H9 (cell line): ENCODE results near the gene BPTF. TPM values are rescaled to one million over a fixed set of nuclear protein-coding genes. Genes with fewer than 3 reads are reported as not detected.
A peak's percentile ranks its signal among the peaks of the same experiment; 100 is the strongest.

ENCODE experiments used
- DNase-seq: peaks from one replicate; pipeline ENCODE4 v3.0.0-alpha.2; 2017
- H2AFZ ChIP-seq: one replicate; pipeline ENCODE4 v1.6.1; 2013; ENCODE audit warnings: mild to moderate bottlenecking, low read length, control low read depth, moderate library complexity
- H2AK5ac ChIP-seq: 2 replicates; pipeline ENCODE4 v1.6.1; 2013; ENCODE audit warnings: low read length, control low read depth, mixed read lengths; ENCODE audit not compliant: insufficient read length
- H2BK120ac ChIP-seq: one replicate; pipeline ENCODE4 v1.6.1; 2013; ENCODE audit warnings: low read depth, mild to moderate bottlenecking, low read length, control low read depth, inconsistent platforms; ENCODE audit not compliant: poor library complexity, severe bottlenecking
- H2BK12ac ChIP-seq: 2 replicates; pipeline ENCODE4 v1.6.1; 2013; ENCODE audit warnings: low read length, control low read depth, mixed read lengths, low read depth; ENCODE audit not compliant: insufficient read length
- H2BK15ac ChIP-seq: 2 replicates; pipeline ENCODE4 v1.6.1; 2013; ENCODE audit warnings: low read depth, low read length, control low read depth
- H2BK20ac ChIP-seq: one replicate; pipeline ENCODE4 v1.6.1; 2013; ENCODE audit warnings: low read depth, mild to moderate bottlenecking, low read length, control low read depth, inconsistent platforms; ENCODE audit not compliant: poor library complexity, severe bottlenecking
- H2BK5ac ChIP-seq: 2 replicates; pipeline ENCODE4 v1.6.1; 2013; ENCODE audit warnings: low read length, control low read depth, mixed read lengths; ENCODE audit not compliant: insufficient read length
- H3K14ac ChIP-seq: 2 replicates; pipeline ENCODE4 v1.6.1; 2013; ENCODE audit warnings: low read length, control low read depth; ENCODE audit not compliant: insufficient read depth
- H3K18ac ChIP-seq: 2 replicates; pipeline ENCODE4 v1.6.1; 2013; ENCODE audit warnings: low read depth, mild to moderate bottlenecking, mixed read lengths, low read length, control low read depth; ENCODE audit not compliant: insufficient read length
- H3K23ac ChIP-seq: 2 replicates; pipeline ENCODE4 v1.6.1; 2013; ENCODE audit warnings: low read length, control low read depth, mixed read lengths, low read depth; ENCODE audit not compliant: insufficient read length
- H3K23me2 ChIP-seq: 2 replicates; pipeline ENCODE4 v1.6.1; 2013; ENCODE audit warnings: low read depth, mild to moderate bottlenecking, mixed read lengths, low read length, control low read depth; ENCODE audit not compliant: insufficient read length, poor library complexity, severe bottlenecking
- H3K27ac ChIP-seq: 2 replicates; pipeline ENCODE4 v1.5.1; 2013; ENCODE audit warnings: low read length, control low read depth, mixed read lengths, low read depth; ENCODE audit not compliant: insufficient read length
- H3K27me3 ChIP-seq: 2 replicates; pipeline ENCODE4 v1.6.1; 2013; ENCODE audit warnings: low read length, control low read depth, inconsistent platforms; ENCODE audit not compliant: insufficient read depth
- H3K4ac ChIP-seq: 2 replicates; pipeline ENCODE4 v1.6.1; 2013; ENCODE audit warnings: low read depth, mild to moderate bottlenecking, control low read depth, inconsistent platforms, low read length, moderate library complexity
- H3K4me1 ChIP-seq: 2 replicates; pipeline ENCODE4 v1.6.1; 2013; ENCODE audit warnings: low read length, control low read depth, inconsistent platforms; ENCODE audit not compliant: insufficient read depth
- H3K4me2 ChIP-seq: 2 replicates; pipeline ENCODE4 v1.6.1; 2013; ENCODE audit warnings: low read length, control low read depth, mixed read lengths; ENCODE audit not compliant: insufficient read length, insufficient read depth
- H3K56ac ChIP-seq: 2 replicates; pipeline ENCODE4 v1.6.1; 2013; ENCODE audit warnings: low read depth, mild to moderate bottlenecking, mixed read lengths, low read length, control low read depth; ENCODE audit not compliant: insufficient read length
- H3K79me1 ChIP-seq: 2 replicates; pipeline ENCODE4 v1.6.1; 2013; ENCODE audit warnings: low read depth, mild to moderate bottlenecking, moderate library complexity, low read length, control low read depth, inconsistent platforms; ENCODE audit not compliant: insufficient read depth, poor library complexity, severe bottlenecking
- H3K79me2 ChIP-seq: 2 replicates; pipeline ENCODE4 v1.6.1; 2013; ENCODE audit warnings: low read length, control low read depth, inconsistent platforms; ENCODE audit not compliant: insufficient read depth
- H3K9ac ChIP-seq: 2 replicates; pipeline ENCODE4 v1.6.1; 2013; ENCODE audit warnings: low read length, control low read depth, mixed read lengths; ENCODE audit not compliant: insufficient read length; ENCODE audit errors: extremely low read depth
- H3K9me3 ChIP-seq: one replicate; pipeline ENCODE4 v1.6.1; 2013; ENCODE audit warnings: low read depth, low read length, inconsistent platforms; ENCODE audit not compliant: control insufficient read depth
- H3T11ph ChIP-seq: one replicate; pipeline ENCODE4 v1.6.1; 2013; ENCODE audit warnings: mild to moderate bottlenecking, low read length, control low read depth, inconsistent platforms
- H4K20me1 ChIP-seq: one replicate; pipeline ENCODE4 v1.6.1; 2013; ENCODE audit not compliant: control insufficient read depth, insufficient read length, insufficient read depth
- H4K5ac ChIP-seq: 2 replicates; pipeline ENCODE4 v1.6.1; 2013; ENCODE audit warnings: low read depth, mild to moderate bottlenecking, mixed read lengths, low read length, control low read depth; ENCODE audit not compliant: insufficient read length
- H4K8ac ChIP-seq: replicated peaks from 2 replicates; pipeline ENCODE4 v1.6.1; 2013; ENCODE audit warnings: low read length, control low read depth, mixed read lengths, low read depth; ENCODE audit not compliant: insufficient read length
- H4K91ac ChIP-seq: 2 replicates; pipeline ENCODE4 v1.6.1; 2013; ENCODE audit warnings: low read depth, mild to moderate bottlenecking, moderate library complexity, mixed read lengths, low read length, control low read depth; ENCODE audit not compliant: insufficient read length
- H3K27ac Mint-ChIP-seq, 3 experiments: 2 replicates in 2 of 3; 3 replicates in 1 of 3; pipeline ENCODE4 v1.8.0; 2020 to 2021; ENCODE audit warnings: mixed read lengths in 3 of 3, mild to moderate bottlenecking in 1 of 3, moderate library complexity in 1 of 3
- H3K27me3 Mint-ChIP-seq: 2 replicates; pipeline ENCODE4 v1.8.0; 2021; ENCODE audit warnings: low read depth, mild to moderate bottlenecking, moderate library complexity, mixed read lengths
- H3K36me3 Mint-ChIP-seq, 3 experiments: 2 replicates in 2 of 3; 3 replicates in 1 of 3; pipeline ENCODE4 v1.8.0; 2020 to 2021; ENCODE audit warnings: low read depth in 3 of 3, mixed read lengths in 3 of 3; ENCODE audit not compliant: insufficient read depth in 1 of 3
- H3K4me1 Mint-ChIP-seq, 2 experiments: 2 replicates each; pipeline ENCODE4 v1.8.0; 2020; ENCODE audit warnings: mixed read lengths in 2 of 2
- H3K4me3 Mint-ChIP-seq, 2 experiments: 2 replicates in 1 of 2; 3 replicates in 1 of 2; pipeline ENCODE4 v1.8.0; 2020 to 2021; ENCODE audit warnings: mild to moderate bottlenecking in 2 of 2, mixed read lengths in 2 of 2, moderate library complexity in 1 of 2
- H3K9me3 Mint-ChIP-seq, 2 experiments: 2 replicates in 1 of 2; 3 replicates in 1 of 2; pipeline ENCODE4 v1.8.0; 2020; ENCODE audit warnings: mild to moderate bottlenecking in 2 of 2, mixed read lengths in 2 of 2, moderate library complexity in 1 of 2
- WGBS: extraction: QIAGEN DNeasy Blood & Tissue Kit; methylation state at CpG from one replicate; pipeline ENCODE4 v1.1.7; 2013; ENCODE audit warnings: missing lambda C conversion rate, low lambda C conversion rate, mixed read lengths; ENCODE audit not compliant: insufficient read length; ENCODE audit errors: extremely low coverage; 5-methylcytosine and 5-hydroxymethylcytosine counted together
- total RNA-seq: library from RNA; stranded (reverse); gene quantifications from 2 replicates; pipeline ENCODE4 v1.2.1, GENCODE V29; 2021
- TF ChIP-seq, protein P1 (sequence below): fragments of 200-600 bp; sonication (generic); conservative IDR thresholded peaks from 3 replicates; pipeline ENCODE4 v1.8.0; 2021; ENCODE audit warnings: antibody characterized with exemption, mild to moderate bottlenecking

The BPTF gene
- total RNA-seq, 1 experiment from 2014 or later, result 203 TPM

- Histone ChIP-seq H2BK5ac (no peak overlapping the region), H2BK20ac (no peak overlapping the region), H3K18ac (peak overlapping the region; percentile 56), H3K27ac (no peak overlapping the region), H3K79me1 (no peaks in the 10 kb centered on the region), H3K4ac (no peak overlapping the region), H3K9me3 (no peaks in the 10 kb centered on the region), H3K56ac (no peak overlapping the region), H3K14ac (peak overlapping the region; percentile 66), H3T11ph (no peak overlapping the region), H2BK15ac (no peak overlapping the region), H3K23me2 (peaks cover 14% of the 10 kb centered on the region), H3K79me2 (no peaks in the 10 kb centered on the region), H3K4me1 (peaks cover 4% of the 10 kb centered on the region; the same call in 1 of the 2 replicates), H4K8ac (no peak overlapping the region), H2AFZ (no peak overlapping the region), H4K91ac (no peak overlapping the region), H3K23ac (no peak overlapping the region), H3K27me3 (peaks cover 6% of the 10 kb centered on the region; the same call in 1 of the 2 replicates), H3K9ac (peak overlapping the region; percentile 66), H3K4me2 (peak overlapping the region; percentile 59), H2BK120ac (no peak overlapping the region), H4K5ac (no peak overlapping the region), H4K20me1 (no peaks in the 10 kb centered on the region), H2BK12ac (no peak overlapping the region), H2AK5ac (no peak overlapping the region)
- Mint-ChIP-seq H3K36me3 (peaks cover 3 to 6% (median 5%) of the 10 kb centered on the region in 3 experiments; a peak in 3 of 7 replicates), H3K4me3 (peak overlapping the region; percentile 92 to 99), H3K27me3 (peaks cover 37% of the 10 kb centered on the region), H3K9me3 (peaks cover 2% of the 10 kb centered on the region in 2 experiments; a peak in 3 of 5 replicates), H3K4me1 (peaks cover 28 to 31% of the 10 kb centered on the region in 2 experiments), H3K27ac (peak overlapping the region; percentile 89 to 99 (median 95))
- DNase-seq, result peak; percentile 88
- no CpG with 5 or more reads among the region's 144 CpGs for WGBS
- TF ChIP-seq, protein P1, sequence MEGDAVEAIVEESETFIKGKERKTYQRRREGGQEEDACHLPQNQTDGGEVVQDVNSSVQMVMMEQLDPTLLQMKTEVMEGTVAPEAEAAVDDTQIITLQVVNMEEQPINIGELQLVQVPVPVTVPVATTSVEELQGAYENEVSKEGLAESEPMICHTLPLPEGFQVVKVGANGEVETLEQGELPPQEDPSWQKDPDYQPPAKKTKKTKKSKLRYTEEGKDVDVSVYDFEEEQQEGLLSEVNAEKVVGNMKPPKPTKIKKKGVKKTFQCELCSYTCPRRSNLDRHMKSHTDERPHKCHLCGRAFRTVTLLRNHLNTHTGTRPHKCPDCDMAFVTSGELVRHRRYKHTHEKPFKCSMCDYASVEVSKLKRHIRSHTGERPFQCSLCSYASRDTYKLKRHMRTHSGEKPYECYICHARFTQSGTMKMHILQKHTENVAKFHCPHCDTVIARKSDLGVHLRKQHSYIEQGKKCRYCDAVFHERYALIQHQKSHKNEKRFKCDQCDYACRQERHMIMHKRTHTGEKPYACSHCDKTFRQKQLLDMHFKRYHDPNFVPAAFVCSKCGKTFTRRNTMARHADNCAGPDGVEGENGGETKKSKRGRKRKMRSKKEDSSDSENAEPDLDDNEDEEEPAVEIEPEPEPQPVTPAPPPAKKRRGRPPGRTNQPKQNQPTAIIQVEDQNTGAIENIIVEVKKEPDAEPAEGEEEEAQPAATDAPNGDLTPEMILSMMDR, result no peak
Measured at GRCh38 chr17:67993153-67993997, 168.1 kb downstream of the BPTF start.
